Measurements from ENCODE around the gene ATP5ME. TPM values are rescaled to one million over a fixed set of nuclear protein-coding genes. Genes with fewer than 3 reads are reported as not detected.

ATP5ME gene
- total RNA-seq, 2 experiments from 2014 or later, result 260 to 261 TPM

GRCh38 chr4:686413-687040 is 12.5 kb upstream of the ATP5ME start:
- CTCF ChIA-PET, result interaction anchor here (1.3 kb wide), 1 partner anchor 15 kb away, joined by 3 read pairs; no protein-coding TSS in a partner anchor
- POLR2A ChIA-PET, result no interaction called here

GRCh38 chr4:685679-686412 is 11.8 kb upstream of the ATP5ME start:
- ChIA-PET CTCF (no interaction called here), POLR2A (no interaction called here)

GRCh38 chr4:684623-685327 is 10.7 kb upstream of the ATP5ME start:
- ChIA-PET POLR2A (no interaction called here), CTCF (interaction anchor here (0.6 to 1.5 kb wide), 2 partner anchors 10 to 172 kb away, joined by 3 to 9 read pairs; partner anchors contain the start of genes ATP5ME and MYL5)

- POLR2A ChIA-PET, result interaction anchor here (1.0 kb wide), 1 partner anchor 10 kb away, joined by 3 read pairs; the partner anchor contains the start of genes ATP5ME and MYL5
- CTCF ChIA-PET, result interaction anchor here (0.6 to 1.5 kb wide), 2 partner anchors 10 to 172 kb away, joined by 3 to 9 read pairs; partner anchors contain the start of genes ATP5ME and MYL5
These were observed 10.0 kb upstream of the ATP5ME start for GRCh38 chr4:683982-684622.

GRCh38 chr4:683247-683897 is 9.3 kb upstream of the ATP5ME start:
- ChIA-PET POLR2A (interaction anchor here (1.0 kb wide), 1 partner anchor 9 kb away, joined by 3 read pairs; the partner anchor contains the start of genes ATP5ME and MYL5), CTCF (interaction anchor here (1.5 kb wide), 1 partner anchor 9 kb away, joined by 9 read pairs; the partner anchor contains the start of genes ATP5ME and MYL5)

GRCh38 chr4:682490-683172 is 8.6 kb upstream of the ATP5ME start:
- POLR2A ChIA-PET, result no interaction called here
- CTCF ChIA-PET, result interaction anchor here (1.1 kb wide), 1 partner anchor 80 kb away, joined by 3 read pairs; no protein-coding TSS in a partner anchor

GRCh38 chr4:681736-682451 is 7.8 kb upstream of the ATP5ME start:
- CTCF ChIA-PET, result interaction anchor here (1.1 kb wide), 1 partner anchor 79 kb away, joined by 3 read pairs; no protein-coding TSS in a partner anchor

GRCh38 chr4:680928-681645 is 7.0 kb upstream of the ATP5ME start:
- ChIA-PET POLR2A (no interaction called here), CTCF (no interaction called here)

More at GRCh38 chr4:681736-682451, 7.8 kb upstream of the ATP5ME start:
- POLR2A ChIA-PET, result no interaction called here

- ChIA-PET CTCF (no interaction called here), POLR2A (no interaction called here)
These were observed 6.5 kb upstream of the ATP5ME start for GRCh38 chr4:680551-680927.

- ChIA-PET POLR2A (no interaction called here), CTCF (interaction anchor here (0.6 kb wide), 1 partner anchor 1331 kb away, joined by 4 read pairs; no protein-coding TSS in a partner anchor)
These were observed 6.0 kb upstream of the ATP5ME start for GRCh38 chr4:680091-680490.

GRCh38 chr4:679629-680028 is 5.6 kb upstream of the ATP5ME start:
- CTCF ChIA-PET, result interaction anchor here (0.6 kb wide), 1 partner anchor 1331 kb away, joined by 4 read pairs; no protein-coding TSS in a partner anchor
- POLR2A ChIA-PET, result no interaction called here

GRCh38 chr4:679104-679481 is 5.0 kb upstream of the ATP5ME start:
- POLR2A ChIA-PET, result no interaction called here
- CTCF ChIA-PET, result no interaction called here

- POLR2A ChIA-PET, result no interaction called here
- CTCF ChIA-PET, result no interaction called here
These were observed 4.4 kb upstream of the ATP5ME start for GRCh38 chr4:678331-679103.

- ChIA-PET POLR2A (interaction anchor here (0.5 kb wide), 1 partner anchor 15 kb away, joined by 5 read pairs; no protein-coding TSS in a partner anchor), CTCF (no interaction called here)
These were observed 3.6 kb upstream of the ATP5ME start for GRCh38 chr4:677431-678293.

- ChIA-PET CTCF (no interaction called here), POLR2A (no interaction called here)
These were observed 2.8 kb upstream of the ATP5ME start for GRCh38 chr4:676871-677235.

Measured in activated CD8-positive, alpha-beta memory T cell treated with anti-CD3 and anti-CD28 coated beads for 36 hours (primary cell).